ENCODE measurements around the gene SPIRE2. TPM values are rescaled to one million over a fixed set of nuclear protein-coding genes. Genes with fewer than 3 reads are reported as not detected.
"Not testable (repeated sequence)": the region's sequence is repeated elsewhere in the genome, so short reads cannot be mapped to it uniquely, and the experiment has no call there.

SPIRE2 gene
- total RNA-seq, 2 donors from 2014 or later, result 51.7 to 80.5 TPM

DNA sequence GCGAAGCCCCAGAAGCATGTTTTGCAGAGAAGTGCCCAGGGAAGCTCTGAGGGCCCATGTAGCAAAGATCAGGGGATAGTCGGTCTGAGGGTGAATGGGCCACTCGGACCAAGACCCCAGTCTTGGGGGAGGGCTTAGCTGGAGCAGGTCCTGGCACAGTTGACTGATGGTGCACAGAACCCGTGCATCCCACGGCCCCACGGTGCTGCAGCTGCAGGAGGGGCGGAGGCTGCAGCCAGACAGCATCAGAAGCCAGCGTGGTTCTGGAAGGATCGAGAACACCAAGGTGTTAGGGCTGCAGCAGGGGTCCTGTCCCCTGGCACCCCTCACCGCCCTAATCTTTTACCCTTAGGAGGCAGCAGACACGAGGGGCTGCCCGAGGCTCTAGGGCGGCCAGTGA lies 83.9 kb downstream of the SPIRE2 start:
- H3K4me1 ChIP-seq, result peaks cover 1% of the 10 kb centered on the region
- no peaks in the 10 kb centered on the region for H3K9me3 ChIP-seq
- no peak overlapping the region for H3K9ac ChIP-seq (ENCODE audit: low read depth in 2 of 2, low read length in 2 of 2)
- no peak for TF ChIP-seq CTCF (IDR thresholded peaks at IDR 0.05)
- H3K4me3 ChIP-seq, result no peak overlapping the region
- no peak for DNase-seq
- no peaks in the 10 kb centered on the region for H3K36me3 ChIP-seq
- no peaks in the 10 kb centered on the region for H3K27me3 ChIP-seq
- no peak overlapping the region for H3K27ac ChIP-seq
- intact Hi-C loops (cut with DNase I), result no loop called here

DNA sequence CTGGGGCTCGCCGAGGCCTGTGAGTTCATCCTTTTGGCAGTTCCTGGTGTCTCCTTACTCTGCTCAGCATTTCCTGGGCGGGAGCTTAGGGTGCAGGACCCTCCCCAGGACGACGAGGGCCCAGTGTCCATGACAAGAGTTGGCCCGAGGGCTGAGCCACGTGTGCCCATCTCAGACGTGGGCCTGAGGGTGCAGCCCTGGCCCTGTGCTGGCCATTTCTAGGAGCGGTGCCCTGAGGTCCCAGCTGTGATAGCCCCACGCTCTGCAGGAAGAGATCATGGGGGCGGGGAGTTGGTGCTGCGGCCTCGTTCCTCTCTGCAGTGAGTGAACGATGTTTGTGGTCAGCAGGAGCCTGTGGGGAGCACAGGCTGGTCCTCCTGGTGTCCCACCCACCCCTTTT lies 84.4 kb downstream of the SPIRE2 start:
- no peaks in the 10 kb centered on the region for H3K36me3 ChIP-seq

GRCh38 chr16:89913408-89914387 lies 85.4 kb downstream of the SPIRE2 start:
- no peaks in the 10 kb centered on the region for H3K27me3 ChIP-seq
- H3K27ac ChIP-seq, result no peak overlapping the region
- H3K4me1 ChIP-seq, result peaks cover 12% of the 10 kb centered on the region
- H3K36me3 ChIP-seq, result no peaks in the 10 kb centered on the region
- TF ChIP-seq CTCF (IDR thresholded peaks at IDR 0.05), result no peak
- DNase-seq, result no peak
- H3K4me3 ChIP-seq, result no peak overlapping the region
- no peak overlapping the region for H3K9ac ChIP-seq (ENCODE audit: low read depth in 2 of 2, low read length in 2 of 2)
- intact Hi-C loops (cut with DNase I), result no loop called here
- H3K9me3 ChIP-seq, result no peaks in the 10 kb centered on the region

More for the DNA sequence above, 84.4 kb downstream of the SPIRE2 start:
- H3K4me3 ChIP-seq, result no peak overlapping the region
- no peak overlapping the region for H3K27ac ChIP-seq
- no peak overlapping the region for H3K9ac ChIP-seq (ENCODE audit: low read depth in 2 of 2, low read length in 2 of 2)
- intact Hi-C loops (cut with DNase I), result no loop called here
- no peak for TF ChIP-seq CTCF (IDR thresholded peaks at IDR 0.05)
- no peak for DNase-seq
- no peaks in the 10 kb centered on the region for H3K9me3 ChIP-seq
- peaks cover 5% of the 10 kb centered on the region for H3K4me1 ChIP-seq
- H3K27me3 ChIP-seq, result no peaks in the 10 kb centered on the region

DNA sequence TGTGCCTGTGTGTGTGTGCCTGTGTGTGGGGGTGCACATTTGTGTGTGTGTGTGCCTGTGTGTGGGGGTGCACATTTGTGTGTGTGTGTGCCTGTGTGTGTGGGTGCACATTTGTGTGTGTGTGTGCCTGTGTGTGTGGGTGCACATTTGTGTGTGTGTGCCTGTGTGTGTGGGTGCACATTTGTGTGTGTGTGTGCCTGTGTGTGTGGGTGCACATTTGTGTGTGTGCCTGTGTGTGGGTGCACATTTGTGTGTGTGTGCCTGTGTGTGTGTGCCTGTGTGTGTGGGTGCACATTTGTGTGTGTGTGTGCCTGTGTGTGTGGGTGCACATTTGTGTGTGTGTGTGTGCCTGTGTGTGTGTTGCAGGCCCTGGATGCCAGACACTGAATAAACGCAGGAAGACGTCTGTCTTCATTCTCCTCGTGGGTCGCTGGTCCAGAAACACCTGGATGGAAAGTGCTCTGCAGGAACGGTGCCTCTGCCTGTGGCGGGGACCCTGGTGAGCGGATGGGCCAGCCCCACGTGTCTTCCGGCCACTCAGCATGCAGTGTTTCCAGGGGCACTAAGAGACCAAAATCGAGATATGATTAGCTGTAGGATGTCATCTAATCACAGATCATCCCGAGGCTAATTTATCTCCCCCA lies 86.5 kb downstream of the SPIRE2 start:
- H3K27ac ChIP-seq; H3K9me3 ChIP-seq; H3K27me3 ChIP-seq; intact Hi-C loops (cut with DNase I); H3K4me3 ChIP-seq; DNase-seq; H3K36me3 ChIP-seq; H3K9ac ChIP-seq (ENCODE audit: low read depth in 2 of 2, low read length in 2 of 2): not testable (repeated sequence)
- peaks cover 12% of the 10 kb centered on the region for H3K4me1 ChIP-seq

DNA sequence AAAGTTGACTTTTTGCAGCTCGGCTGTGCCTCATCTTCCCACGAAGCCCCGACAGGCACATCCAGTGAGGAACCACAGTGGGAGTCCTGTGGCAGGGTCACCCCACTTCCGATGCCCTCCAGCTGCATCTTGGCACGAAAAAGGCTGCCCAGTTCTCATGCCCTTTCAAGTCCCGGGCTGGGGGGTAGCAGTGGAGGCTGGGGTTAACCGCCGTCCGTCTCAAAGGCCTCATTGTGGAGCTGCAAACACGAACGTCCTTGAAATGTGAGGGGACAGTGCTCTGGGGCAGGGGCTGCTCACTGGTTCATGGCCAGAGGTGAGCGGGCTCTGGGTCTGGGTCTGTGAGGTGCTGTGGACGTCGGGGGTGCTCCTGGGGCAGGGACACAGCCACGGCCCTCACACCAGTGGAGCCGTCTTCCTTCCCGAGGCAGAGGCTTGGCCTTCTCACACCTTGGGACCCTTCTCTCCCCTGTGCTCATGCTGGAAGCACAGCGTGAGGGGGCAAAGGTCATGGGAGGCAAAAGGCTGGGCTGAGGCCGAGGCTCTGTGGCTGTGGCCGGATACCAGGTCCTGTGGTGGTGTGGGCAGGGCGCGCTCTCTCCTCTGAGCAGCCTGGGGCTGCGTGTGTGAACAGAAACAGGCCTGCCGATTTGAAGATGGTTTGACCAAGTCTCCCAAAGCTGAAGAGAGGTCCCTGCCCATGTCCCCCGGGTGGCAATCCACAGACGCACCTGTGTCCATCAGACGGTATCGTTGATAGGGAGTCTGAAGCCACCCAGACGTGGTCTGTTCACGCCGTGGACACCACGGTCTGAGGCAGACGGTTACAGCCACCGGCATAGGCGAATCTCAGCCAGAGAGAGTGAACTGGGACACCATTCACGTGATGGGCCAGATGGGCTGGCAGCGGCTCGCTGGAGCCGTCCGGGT lies 87.3 kb downstream of the SPIRE2 start:
- Histone ChIP-seq H3K4me1 (peaks cover 12% of the 10 kb centered on the region), H3K9ac (ENCODE audit: low read depth in 2 of 2, low read length in 2 of 2) (no peak overlapping the region), H3K27ac (no peak overlapping the region), H3K27me3 (no peaks in the 10 kb centered on the region), H3K36me3 (no peaks in the 10 kb centered on the region), H3K9me3 (no peaks in the 10 kb centered on the region), H3K4me3 (no peak overlapping the region)
- no peak for TF ChIP-seq CTCF (IDR thresholded peaks at IDR 0.05)
- no peak for DNase-seq
- intact Hi-C loops (cut with DNase I), result no loop called here
